ENCODE results near the gene FDPS. TPM values are rescaled to one million over a fixed set of nuclear protein-coding genes. Genes with fewer than 3 reads are reported as not detected.

The FDPS gene
- total and polyA plus RNA-seq, 2 experiments from 2014 or later = 287 to 366 TPM

DNA sequence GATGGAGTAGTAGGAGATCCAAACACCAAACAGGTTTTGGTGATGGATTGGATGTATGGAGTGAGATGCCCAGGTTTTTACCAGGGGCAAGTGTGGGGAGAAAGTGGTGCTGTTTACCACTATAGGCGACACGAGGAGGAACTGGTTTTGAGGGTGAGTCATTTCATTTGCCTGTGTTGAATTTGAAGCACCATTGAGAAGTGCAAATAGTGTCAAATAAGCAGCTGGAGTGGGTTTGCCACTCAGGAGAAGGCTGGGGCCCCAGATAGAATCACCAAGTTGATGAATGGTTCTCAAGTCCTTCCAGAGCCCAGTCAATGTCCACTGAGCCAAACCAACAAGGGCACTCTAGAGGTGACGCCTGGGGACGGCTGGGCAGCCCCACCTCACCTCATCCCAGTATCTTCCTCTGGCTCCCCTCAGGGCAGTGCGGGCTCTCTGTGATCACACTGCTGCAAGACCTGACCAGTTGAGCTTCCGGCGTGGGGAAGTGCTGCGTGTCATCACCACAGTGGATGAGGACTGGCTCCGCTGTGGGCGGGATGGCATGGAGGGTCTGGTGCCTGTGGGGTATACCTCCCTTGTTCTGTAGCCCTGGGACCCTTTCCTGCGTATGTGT, 21.4 kb downstream of the FDPS start:
- Histone ChIP-seq H3K27me3 (ENCODE audit: insufficient read depth) (no peaks in the 10 kb centered on the region), H3K9me2 (ENCODE audit: insufficient read depth) (no peaks in the 10 kb centered on the region), H3K79me2 (replicated peaks; ENCODE audit: insufficient read depth) (0 out of 2 replicates have a peak, but pooled peaks cover 5% of the 10 kb centered on the region), H3K4me3 (no peak overlapping the region), H3K4me2 (no peak overlapping the region), H3K36me3 (ENCODE audit: insufficient read depth) (peaks cover 16% of the 10 kb centered on the region), H3F3A (replicated peaks; ENCODE audit: low read depth) (peaks cover 15% of the 10 kb centered on the region), H3K27ac (ENCODE audit: low read depth) (no peak overlapping the region), H4K20me1 (replicated peaks; ENCODE audit: insufficient read depth) (peaks cover 8% of the 10 kb centered on the region), H3K4me1 (ENCODE audit: insufficient read depth) (peaks cover 5% of the 10 kb centered on the region; the same call in 1 of the 2 replicates), H2AFZ (no peak overlapping the region)
- no peak for TF ChIP-seq EZH2phosphoT487 (IDR thresholded peaks at IDR 0.05; ENCODE audit: unreplicated experiment)
- no peak for TF ChIP-seq JUNB (IDR thresholded peaks at IDR 0.05; ENCODE audit: unreplicated experiment)
- TF ChIP-seq ZNF331 (CRISPR knock-in tag; IDR thresholded peaks at IDR 0.05; ENCODE audit: low read depth) = no peak
- TF ChIP-seq ZNF114 (CRISPR knock-in tag; IDR thresholded peaks at IDR 0.05) = no peak
- TF ChIP-seq CREB1 (CRISPR knock-in tag; IDR thresholded peaks at IDR 0.05; ENCODE audit: low read depth) = no peak
- TF ChIP-seq, protein P1, sequence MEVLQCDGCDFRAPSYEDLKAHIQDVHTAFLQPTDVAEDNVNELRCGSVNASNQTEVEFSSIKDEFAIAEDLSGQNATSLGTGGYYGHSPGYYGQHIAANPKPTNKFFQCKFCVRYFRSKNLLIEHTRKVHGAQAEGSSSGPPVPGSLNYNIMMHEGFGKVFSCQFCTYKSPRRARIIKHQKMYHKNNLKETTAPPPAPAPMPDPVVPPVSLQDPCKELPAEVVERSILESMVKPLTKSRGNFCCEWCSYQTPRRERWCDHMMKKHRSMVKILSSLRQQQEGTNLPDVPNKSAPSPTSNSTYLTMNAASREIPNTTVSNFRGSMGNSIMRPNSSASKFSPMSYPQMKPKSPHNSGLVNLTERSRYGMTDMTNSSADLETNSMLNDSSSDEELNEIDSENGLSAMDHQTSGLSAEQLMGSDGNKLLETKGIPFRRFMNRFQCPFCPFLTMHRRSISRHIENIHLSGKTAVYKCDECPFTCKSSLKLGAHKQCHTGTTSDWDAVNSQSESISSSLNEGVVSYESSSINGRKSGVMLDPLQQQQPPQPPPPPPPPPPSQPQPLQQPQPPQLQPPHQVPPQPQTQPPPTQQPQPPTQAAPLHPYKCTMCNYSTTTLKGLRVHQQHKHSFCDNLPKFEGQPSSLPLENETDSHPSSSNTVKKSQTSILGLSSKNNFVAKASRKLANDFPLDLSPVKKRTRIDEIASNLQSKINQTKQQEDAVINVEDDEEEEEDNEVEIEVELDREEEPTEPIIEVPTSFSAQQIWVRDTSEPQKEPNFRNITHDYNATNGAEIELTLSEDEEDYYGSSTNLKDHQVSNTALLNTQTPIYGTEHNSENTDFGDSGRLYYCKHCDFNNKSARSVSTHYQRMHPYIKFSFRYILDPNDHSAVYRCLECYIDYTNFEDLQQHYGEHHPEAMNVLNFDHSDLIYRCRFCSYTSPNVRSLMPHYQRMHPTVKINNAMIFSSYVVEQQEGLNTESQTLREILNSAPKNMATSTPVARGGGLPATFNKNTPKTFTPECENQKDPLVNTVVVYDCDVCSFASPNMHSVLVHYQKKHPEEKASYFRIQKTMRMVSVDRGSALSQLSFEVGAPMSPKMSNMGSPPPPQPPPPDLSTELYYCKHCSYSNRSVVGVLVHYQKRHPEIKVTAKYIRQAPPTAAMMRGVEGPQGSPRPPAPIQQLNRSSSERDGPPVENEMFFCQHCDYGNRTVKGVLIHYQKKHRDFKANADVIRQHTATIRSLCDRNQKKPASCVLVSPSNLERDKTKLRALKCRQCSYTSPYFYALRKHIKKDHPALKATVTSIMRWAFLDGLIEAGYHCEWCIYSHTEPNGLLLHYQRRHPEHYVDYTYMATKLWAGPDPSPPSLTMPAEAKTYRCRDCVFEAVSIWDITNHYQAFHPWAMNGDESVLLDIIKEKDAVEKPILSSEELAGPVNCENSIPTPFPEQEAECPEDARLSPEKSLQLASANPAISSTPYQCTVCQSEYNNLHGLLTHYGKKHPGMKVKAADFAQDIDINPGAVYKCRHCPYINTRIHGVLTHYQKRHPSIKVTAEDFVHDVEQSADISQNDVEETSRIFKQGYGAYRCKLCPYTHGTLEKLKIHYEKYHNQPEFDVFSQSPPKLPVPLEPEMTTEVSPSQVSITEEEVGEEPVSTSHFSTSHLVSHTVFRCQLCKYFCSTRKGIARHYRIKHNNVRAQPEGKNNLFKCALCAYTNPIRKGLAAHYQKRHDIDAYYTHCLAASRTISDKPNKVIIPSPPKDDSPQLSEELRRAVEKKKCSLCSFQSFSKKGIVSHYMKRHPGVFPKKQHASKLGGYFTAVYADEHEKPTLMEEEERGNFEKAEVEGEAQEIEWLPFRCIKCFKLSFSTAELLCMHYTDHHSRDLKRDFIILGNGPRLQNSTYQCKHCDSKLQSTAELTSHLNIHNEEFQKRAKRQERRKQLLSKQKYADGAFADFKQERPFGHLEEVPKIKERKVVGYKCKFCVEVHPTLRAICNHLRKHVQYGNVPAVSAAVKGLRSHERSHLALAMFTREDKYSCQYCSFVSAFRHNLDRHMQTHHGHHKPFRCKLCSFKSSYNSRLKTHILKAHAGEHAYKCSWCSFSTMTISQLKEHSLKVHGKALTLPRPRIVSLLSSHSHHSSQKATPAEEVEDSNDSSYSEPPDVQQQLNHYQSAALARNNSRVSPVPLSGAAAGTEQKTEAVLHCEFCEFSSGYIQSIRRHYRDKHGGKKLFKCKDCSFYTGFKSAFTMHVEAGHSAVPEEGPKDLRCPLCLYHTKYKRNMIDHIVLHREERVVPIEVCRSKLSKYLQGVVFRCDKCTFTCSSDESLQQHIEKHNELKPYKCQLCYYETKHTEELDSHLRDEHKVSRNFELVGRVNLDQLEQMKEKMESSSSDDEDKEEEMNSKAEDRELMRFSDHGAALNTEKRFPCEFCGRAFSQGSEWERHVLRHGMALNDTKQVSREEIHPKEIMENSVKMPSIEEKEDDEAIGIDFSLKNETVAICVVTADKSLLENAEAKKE (CRISPR knock-in tag; IDR thresholded peaks at IDR 0.05) = no peak
- TF ChIP-seq REST (IDR thresholded peaks at IDR 0.05; ENCODE audit: unreplicated experiment) = no peak
- no peak for TF ChIP-seq NANOG (IDR thresholded peaks at IDR 0.05; ENCODE audit: borderline replicate concordance)
- no peak for TF ChIP-seq EZH2 (IDR thresholded peaks at IDR 0.05; ENCODE audit: low read depth, unreplicated experiment)
- TF ChIP-seq, protein P2, sequence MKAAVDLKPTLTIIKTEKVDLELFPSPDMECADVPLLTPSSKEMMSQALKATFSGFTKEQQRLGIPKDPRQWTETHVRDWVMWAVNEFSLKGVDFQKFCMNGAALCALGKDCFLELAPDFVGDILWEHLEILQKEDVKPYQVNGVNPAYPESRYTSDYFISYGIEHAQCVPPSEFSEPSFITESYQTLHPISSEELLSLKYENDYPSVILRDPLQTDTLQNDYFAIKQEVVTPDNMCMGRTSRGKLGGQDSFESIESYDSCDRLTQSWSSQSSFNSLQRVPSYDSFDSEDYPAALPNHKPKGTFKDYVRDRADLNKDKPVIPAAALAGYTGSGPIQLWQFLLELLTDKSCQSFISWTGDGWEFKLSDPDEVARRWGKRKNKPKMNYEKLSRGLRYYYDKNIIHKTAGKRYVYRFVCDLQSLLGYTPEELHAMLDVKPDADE (IDR thresholded peaks at IDR 0.05) = no peak
- TF ChIP-seq, protein P3, sequence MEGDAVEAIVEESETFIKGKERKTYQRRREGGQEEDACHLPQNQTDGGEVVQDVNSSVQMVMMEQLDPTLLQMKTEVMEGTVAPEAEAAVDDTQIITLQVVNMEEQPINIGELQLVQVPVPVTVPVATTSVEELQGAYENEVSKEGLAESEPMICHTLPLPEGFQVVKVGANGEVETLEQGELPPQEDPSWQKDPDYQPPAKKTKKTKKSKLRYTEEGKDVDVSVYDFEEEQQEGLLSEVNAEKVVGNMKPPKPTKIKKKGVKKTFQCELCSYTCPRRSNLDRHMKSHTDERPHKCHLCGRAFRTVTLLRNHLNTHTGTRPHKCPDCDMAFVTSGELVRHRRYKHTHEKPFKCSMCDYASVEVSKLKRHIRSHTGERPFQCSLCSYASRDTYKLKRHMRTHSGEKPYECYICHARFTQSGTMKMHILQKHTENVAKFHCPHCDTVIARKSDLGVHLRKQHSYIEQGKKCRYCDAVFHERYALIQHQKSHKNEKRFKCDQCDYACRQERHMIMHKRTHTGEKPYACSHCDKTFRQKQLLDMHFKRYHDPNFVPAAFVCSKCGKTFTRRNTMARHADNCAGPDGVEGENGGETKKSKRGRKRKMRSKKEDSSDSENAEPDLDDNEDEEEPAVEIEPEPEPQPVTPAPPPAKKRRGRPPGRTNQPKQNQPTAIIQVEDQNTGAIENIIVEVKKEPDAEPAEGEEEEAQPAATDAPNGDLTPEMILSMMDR (conservative IDR thresholded peaks at IDR 0.05; ENCODE audit: low read depth in 2 of 2) = no peak
- TF ChIP-seq POLR2AphosphoS5 (IDR thresholded peaks at IDR 0.05; ENCODE audit: low read depth) = no peak
- TF ChIP-seq STAT1 (IDR thresholded peaks at IDR 0.05; ENCODE audit: unreplicated experiment) = no peak
- H3K36me3 Mint-ChIP-seq (ENCODE audit: low read depth) = peaks cover 36% of the 10 kb centered on the region
- no peak overlapping the region for H3K4me3 Mint-ChIP-seq
- H3K27ac Mint-ChIP-seq = no peak overlapping the region
- DNase-seq (ENCODE audit: low spot score) (no peak), ATAC-seq (no peak)
- H3K9me3 Mint-ChIP-seq = no peaks in the 10 kb centered on the region
- H3K4me1 Mint-ChIP-seq = peaks cover 9% of the 10 kb centered on the region
- H3K27me3 Mint-ChIP-seq (ENCODE audit: insufficient read depth, low read depth, poor library complexity) = no peaks in the 10 kb centered on the region

All from GM23338 (cell line).